Colonic mucosa (tissue), 4 donors: ENCODE data around the gene ATXN1. TPM values are rescaled to one million over a fixed set of nuclear protein-coding genes. Genes with fewer than 3 reads are reported as not detected.
"Not testable (repeated sequence)": the region's sequence is repeated elsewhere in the genome, so short reads cannot be mapped to it uniquely, and the experiment has no call there.

ENCODE experiments used
- DNase-seq: peaks from one replicate; pipeline ENCODE4 v3.0.0-alpha.2; 2020
- H3K27ac ChIP-seq: fragments of 200-600 bp; one replicate; pipeline ENCODE4 v1.8.0; 2021
- H3K27me3 ChIP-seq: fragments of 200-600 bp; one replicate; pipeline ENCODE4 v1.8.0; 2021
- H3K36me3 ChIP-seq: fragments of 200-600 bp; one replicate; pipeline ENCODE4 v1.8.0; 2021
- H3K4me1 ChIP-seq: fragments of 200-600 bp; one replicate; pipeline ENCODE4 v1.8.0; 2021; ENCODE audit warnings: mild to moderate bottlenecking
- H3K4me3 ChIP-seq: fragments of 200-600 bp; one replicate; pipeline ENCODE4 v1.8.0; 2021
- H3K9ac ChIP-seq, 2 donors: one replicate each; pipeline ENCODE4 v1.7.0; 2013; ENCODE audit warnings: control low read depth in 2 of 2, low read depth in 2 of 2, low read length in 2 of 2
- H3K9me3 ChIP-seq: fragments of 200-600 bp; one replicate; pipeline ENCODE4 v1.8.0; 2021
- intact Hi-C: fragments of 100-400 bp; cut with DNase I; formaldehyde crosslinking; loops from one replicate; pipeline ENCODE4 v1.14.1; 2022
- total RNA-seq, 2 donors: library from RNA; stranded (reverse); fragmentation: NEBNext Ultra II Directional in 1 of 2; extraction: Animal tissue kit (Norgen Biotek cat#: 25700) in 1 of 2; gene quantifications; one replicate each; pipeline ENCODE4 v1.2.1, GENCODE V29; 2021
- TF ChIP-seq, protein P1 (sequence below): fragments of 200-600 bp; IDR thresholded peaks from one replicate; pipeline ENCODE4 v1.8.0; 2022; ENCODE audit warnings: antibody characterized with exemption, mild to moderate bottlenecking
- donor health status: healthy.
- donor health status: DM: no; HTN: no; CAD: no.
- donor health status: DM: no; HTN: no; CAD: no.

Gene ATXN1
- total RNA-seq, 2 donors from 2014 or later = 24.5 to 41.9 TPM

DNA sequence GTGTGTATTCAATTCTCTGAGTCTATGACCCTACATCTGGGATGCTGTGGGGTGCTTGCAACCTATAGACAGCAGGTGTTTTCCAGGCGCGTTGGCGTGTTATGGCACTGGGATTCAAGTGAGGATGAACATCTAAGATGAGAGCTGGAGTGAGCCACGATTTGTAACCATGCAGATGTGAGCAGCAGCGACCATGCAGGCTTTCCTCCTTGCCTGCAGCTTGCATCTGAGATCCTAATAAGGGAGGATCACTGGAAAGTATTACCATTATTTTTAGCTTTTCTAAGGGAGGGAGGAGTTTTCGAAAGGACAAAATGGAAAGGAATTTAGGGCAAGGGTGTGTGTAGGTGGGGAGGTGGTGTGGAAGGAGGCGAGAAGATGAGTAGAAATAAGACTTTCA, 216.7 kb downstream of the ATXN1 start:
- Histone ChIP-seq H3K27ac (no peak overlapping the region), H3K27me3 (no peaks in the 10 kb centered on the region), H3K4me1 (no peaks in the 10 kb centered on the region), H3K4me3 (no peak overlapping the region), H3K36me3 (no peaks in the 10 kb centered on the region), H3K9ac (no peak overlapping the region), H3K9me3 (no peaks in the 10 kb centered on the region)
- intact Hi-C loops = no loop called here
- DNase-seq = no peak
- TF ChIP-seq, protein P1, sequence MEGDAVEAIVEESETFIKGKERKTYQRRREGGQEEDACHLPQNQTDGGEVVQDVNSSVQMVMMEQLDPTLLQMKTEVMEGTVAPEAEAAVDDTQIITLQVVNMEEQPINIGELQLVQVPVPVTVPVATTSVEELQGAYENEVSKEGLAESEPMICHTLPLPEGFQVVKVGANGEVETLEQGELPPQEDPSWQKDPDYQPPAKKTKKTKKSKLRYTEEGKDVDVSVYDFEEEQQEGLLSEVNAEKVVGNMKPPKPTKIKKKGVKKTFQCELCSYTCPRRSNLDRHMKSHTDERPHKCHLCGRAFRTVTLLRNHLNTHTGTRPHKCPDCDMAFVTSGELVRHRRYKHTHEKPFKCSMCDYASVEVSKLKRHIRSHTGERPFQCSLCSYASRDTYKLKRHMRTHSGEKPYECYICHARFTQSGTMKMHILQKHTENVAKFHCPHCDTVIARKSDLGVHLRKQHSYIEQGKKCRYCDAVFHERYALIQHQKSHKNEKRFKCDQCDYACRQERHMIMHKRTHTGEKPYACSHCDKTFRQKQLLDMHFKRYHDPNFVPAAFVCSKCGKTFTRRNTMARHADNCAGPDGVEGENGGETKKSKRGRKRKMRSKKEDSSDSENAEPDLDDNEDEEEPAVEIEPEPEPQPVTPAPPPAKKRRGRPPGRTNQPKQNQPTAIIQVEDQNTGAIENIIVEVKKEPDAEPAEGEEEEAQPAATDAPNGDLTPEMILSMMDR = no peak

GRCh38 chr6:16544006-16544405, 217.3 kb downstream of the ATXN1 start:
- no peak overlapping the region for H3K9ac ChIP-seq
- TF ChIP-seq, protein P1 = no peak
- H3K4me3 ChIP-seq = no peak overlapping the region
- H3K27me3 ChIP-seq = no peaks in the 10 kb centered on the region
- H3K36me3 ChIP-seq = no peaks in the 10 kb centered on the region
- intact Hi-C loops = no loop called here
- no peak for DNase-seq
- H3K27ac ChIP-seq = no peak overlapping the region
- no peaks in the 10 kb centered on the region for H3K4me1 ChIP-seq
- no peaks in the 10 kb centered on the region for H3K9me3 ChIP-seq

DNA sequence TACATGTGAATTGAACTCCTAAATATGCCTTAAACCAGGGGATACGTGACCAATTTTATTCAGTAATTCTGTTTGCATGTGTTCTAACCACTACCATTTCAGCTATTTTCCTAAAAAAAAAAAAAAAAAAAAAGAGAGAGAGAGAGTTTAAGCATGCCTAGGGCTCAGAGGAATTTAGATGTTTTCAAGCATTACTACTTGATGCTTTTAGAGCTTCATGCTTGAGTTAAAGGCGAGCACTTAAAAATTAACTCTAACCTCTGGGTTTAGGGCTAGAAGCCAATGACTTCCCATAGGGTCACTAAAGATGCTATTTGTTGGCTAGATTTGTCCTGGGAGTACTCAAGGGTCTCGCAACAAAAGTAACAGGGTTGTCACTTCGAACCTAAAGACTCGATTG, 217.7 kb downstream of the ATXN1 start:
- no peak for DNase-seq
- Histone ChIP-seq H3K9me3 (no peaks in the 10 kb centered on the region), H3K27ac (no peak overlapping the region), H3K27me3 (no peaks in the 10 kb centered on the region), H3K4me3 (no peak overlapping the region), H3K36me3 (no peaks in the 10 kb centered on the region), H3K4me1 (no peaks in the 10 kb centered on the region), H3K9ac (no peak overlapping the region)
- TF ChIP-seq, protein P1 = no peak
- intact Hi-C loops = no loop called here

DNA sequence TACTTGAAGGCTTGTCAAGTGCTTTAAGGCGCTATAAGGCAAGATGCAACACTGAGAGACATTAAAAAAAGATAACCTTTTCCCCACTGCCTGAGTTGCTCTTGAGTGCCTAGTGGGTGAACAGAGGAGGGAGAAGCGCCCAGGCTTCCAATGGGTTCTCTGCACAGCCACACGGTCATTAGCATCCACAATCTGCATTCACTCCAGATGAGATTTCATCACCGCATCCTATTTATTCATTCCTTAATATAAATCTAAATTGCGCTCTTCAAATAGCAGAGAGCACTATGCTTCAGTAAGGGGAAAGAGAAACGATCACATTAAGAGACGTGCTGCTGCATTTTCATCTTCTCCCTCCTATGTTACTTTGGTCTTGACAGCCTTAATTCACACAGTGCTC, 219.2 kb downstream of the ATXN1 start:
- TF ChIP-seq, protein P1 = no peak
- no peak overlapping the region for H3K9ac ChIP-seq
- H3K36me3 ChIP-seq = no peaks in the 10 kb centered on the region
- no peaks in the 10 kb centered on the region for H3K27me3 ChIP-seq
- H3K4me1 ChIP-seq = no peaks in the 10 kb centered on the region
- H3K4me3 ChIP-seq = no peak overlapping the region
- H3K27ac ChIP-seq = no peak overlapping the region
- DNase-seq = no peak
- H3K9me3 ChIP-seq = no peaks in the 10 kb centered on the region
- intact Hi-C loops = no loop called here

DNA sequence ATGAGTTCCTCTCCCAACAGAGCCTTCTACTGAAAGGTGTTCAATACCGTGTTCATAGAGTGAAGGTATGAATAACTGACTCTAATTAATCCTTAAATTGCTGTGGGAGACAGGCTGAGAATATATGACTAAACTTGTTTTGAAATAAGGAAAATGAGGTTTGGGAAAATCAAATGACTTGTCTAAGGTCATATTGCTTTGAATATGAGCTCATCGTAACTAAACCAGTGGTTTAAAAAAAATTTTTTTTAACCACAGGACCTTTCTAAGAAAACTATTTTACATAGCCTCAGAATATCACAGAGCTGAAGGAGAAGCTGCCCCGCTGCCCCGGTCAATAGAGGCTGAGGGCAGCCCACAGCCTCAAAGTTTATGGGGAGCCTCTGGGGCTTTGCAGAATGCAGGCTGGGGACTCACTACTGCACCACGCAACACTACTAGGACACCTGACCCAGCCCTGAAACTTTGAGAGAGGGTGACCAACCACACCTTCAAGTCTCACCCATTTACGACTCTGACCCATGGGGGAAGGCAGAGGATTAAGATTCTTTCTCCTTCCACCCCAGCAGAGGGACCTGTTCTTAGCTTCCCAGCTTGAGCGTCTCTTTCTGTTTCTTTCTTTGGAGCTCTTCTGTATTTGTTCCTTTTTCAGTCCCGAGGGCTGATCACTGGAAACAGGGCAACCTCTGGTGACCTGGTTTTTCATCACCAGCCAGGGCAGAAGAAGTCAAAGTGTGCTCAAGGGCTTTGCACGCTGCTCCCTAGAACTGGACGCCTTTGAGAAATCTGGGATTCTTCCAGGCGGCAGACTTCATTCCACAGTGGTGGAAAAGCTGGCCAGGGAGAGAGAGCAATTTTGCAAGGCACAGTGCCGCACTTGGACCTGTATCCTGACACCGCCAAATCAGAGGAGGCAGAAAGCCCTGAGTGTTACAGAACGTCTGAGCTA, 220.2 kb downstream of the ATXN1 start:
- intact Hi-C loops = no loop called here
- Histone ChIP-seq H3K9ac (no peak overlapping the region), H3K27ac (no peak overlapping the region), H3K4me3 (no peak overlapping the region), H3K27me3 (no peaks in the 10 kb centered on the region), H3K36me3 (no peaks in the 10 kb centered on the region), H3K9me3 (no peaks in the 10 kb centered on the region), H3K4me1 (no peaks in the 10 kb centered on the region)
- no peak for DNase-seq
- TF ChIP-seq, protein P1 = no peak

DNA sequence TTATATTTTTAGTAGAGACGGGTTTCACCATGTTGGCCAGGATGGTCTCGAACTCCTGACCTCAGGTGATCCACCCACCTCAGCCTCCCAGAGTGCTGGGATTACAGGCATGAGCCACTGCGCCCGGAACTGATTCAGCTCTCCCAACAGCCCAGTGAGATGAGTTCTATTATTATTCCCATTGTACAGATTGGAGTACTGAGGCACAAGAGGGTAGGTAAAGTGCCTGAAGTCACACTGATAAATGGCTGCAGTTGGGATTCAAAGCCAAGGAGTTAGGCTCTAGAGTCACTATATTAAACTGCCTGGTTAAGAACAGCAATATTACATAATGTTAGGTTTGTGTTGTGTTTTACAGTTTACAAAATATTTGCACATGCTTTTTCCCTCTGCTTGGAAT, 220.9 kb downstream of the ATXN1 start:
- H3K27ac ChIP-seq, intact Hi-C loops, H3K27me3 ChIP-seq, H3K9ac ChIP-seq, H3K36me3 ChIP-seq, H3K9me3 ChIP-seq, H3K4me3 ChIP-seq, DNase-seq, H3K4me1 ChIP-seq: not testable (repeated sequence)
